Prostate gland (tissue), 2 donors: ENCODE measurements around the gene EME2.

Experiments
- CTCF ChIP-seq, 4 experiments: fragments of 200-600 bp in 2 of 4; fragments of 450-650 bp in 2 of 4; sonication (generic) in 2 of 4; IDR thresholded peaks; 1 replicate in 3 of 4; 2 replicates in 1 of 4; pipeline ENCODE4 v1.5.1; 2016 to 2019; ENCODE audit warnings: antibody characterized with exemption in 4 of 4, mild to moderate bottlenecking in 2 of 4, moderate library complexity in 2 of 4
- POLR2A ChIP-seq: fragments of 450-650 bp; IDR thresholded peaks from one replicate; pipeline ENCODE4 v1.6.1; 2016; ENCODE audit warnings: antibody characterized with exemption, mild to moderate bottlenecking

GRCh38 chr16:1741553-1742165 lies 31.0 kb upstream of the EME2 start:
- TF ChIP-seq POLR2A (no peak), CTCF (IDR thresholded peaks at IDR 0.05) (no peak)
